AG04450 (cell line): ENCODE data around the gene UBE2E2. TPM values are rescaled to one million over a fixed set of nuclear protein-coding genes. Genes with fewer than 3 reads are reported as not detected.

Source experiments
- CTCF ChIA-PET: fragments of 300-600, 350-600 bp; formaldehyde crosslinking; extraction: SDS; loops from one replicate; lab custom pipeline; 2022; ENCODE audit warnings: antibody characterized with exemption, inconsistent platforms; lab: Charles Lee
- POLR2A ChIA-PET: fragments of 350-600 bp; formaldehyde crosslinking; extraction: SDS; loops from one replicate; lab custom pipeline; 2021; ENCODE audit warnings: antibody characterized with exemption, inconsistent platforms; lab: Yijun Ruan, JAX
- DNase-seq: peaks from one replicate; pipeline ENCODE4 v3.0.0-alpha.2; 2011; ENCODE audit warnings: low read depth, low spot score
- H3K27ac ChIP-seq: one replicate; pipeline ENCODE4 v1.5.1; 2012; ENCODE audit warnings: low read depth, low read length, control low read depth
- H3K27me3 ChIP-seq: one replicate; pipeline ENCODE4 v1.6.0; 2012; ENCODE audit warnings: low read length; ENCODE audit not compliant: control insufficient read depth, insufficient read depth
- H3K4me3 ChIP-seq: 2 replicates; pipeline ENCODE4 v1.5.1; 2011; ENCODE audit warnings: mild to moderate bottlenecking, low read depth, low read length, control low read depth
- H3K9me3 ChIP-seq: 2 replicates; pipeline ENCODE4 v1.5.1; 2012; ENCODE audit warnings: low read length; ENCODE audit not compliant: control insufficient read depth, insufficient read depth
- polyA plus RNA-seq: library from polyadenylated mRNA; depleted of rRNA; stranded (reverse); fragments of >200 nt; gene quantifications from 2 replicates; pipeline ENCODE4 v1.2.3, GENCODE V29; 2011
- TF ChIP-seq, protein P1 (sequence below): IDR thresholded peaks from 2 replicates; pipeline ENCODE4 v1.5.1; 2011; ENCODE audit warnings: low read depth, low read length, control low read depth, inconsistent platforms

The UBE2E2 gene
- polyA plus RNA-seq, 1 experiment, result 43.2 TPM

DNA sequence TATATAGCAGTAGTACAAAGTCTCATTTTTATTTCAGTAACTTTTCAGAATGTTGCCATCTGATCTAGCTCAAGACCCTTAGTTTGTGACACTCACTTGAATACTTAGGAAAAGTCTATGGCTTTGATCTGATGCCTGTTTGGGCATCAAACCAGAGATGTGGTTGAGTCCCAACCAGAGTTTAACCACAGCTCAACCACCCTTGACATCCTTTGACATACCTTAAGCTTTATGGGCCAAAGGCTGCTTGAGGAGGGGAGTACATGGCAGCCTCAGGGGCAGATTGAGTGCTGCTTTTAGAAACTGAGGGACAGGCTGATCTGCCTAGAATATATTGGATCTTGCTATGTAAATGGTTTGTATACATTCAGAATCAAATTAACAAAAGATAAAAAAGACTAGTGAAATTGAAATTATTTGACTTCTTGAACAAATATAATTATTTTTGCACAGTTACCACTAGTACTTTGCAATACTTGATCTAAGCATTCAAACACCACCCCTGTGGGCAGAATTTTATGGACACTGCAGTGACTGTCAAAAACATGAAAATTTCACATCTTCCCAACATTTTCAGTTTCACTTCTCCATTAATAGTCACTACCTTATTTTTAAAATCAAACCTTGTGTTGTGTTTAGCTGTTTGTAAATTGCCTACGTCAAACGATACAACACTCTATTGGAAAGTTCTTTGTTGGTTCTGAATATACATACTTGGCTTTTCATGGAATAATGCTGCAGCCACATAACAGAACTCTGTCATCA lies 199.8 kb downstream of the UBE2E2 start:
- ChIA-PET CTCF (no interaction called here), POLR2A (no interaction called here)
- Histone ChIP-seq H3K27me3 (no peaks in the 10 kb centered on the region), H3K27ac (no peak overlapping the region), H3K9me3 (no peaks in the 10 kb centered on the region), H3K4me3 (no peak overlapping the region)
- TF ChIP-seq, protein P1, sequence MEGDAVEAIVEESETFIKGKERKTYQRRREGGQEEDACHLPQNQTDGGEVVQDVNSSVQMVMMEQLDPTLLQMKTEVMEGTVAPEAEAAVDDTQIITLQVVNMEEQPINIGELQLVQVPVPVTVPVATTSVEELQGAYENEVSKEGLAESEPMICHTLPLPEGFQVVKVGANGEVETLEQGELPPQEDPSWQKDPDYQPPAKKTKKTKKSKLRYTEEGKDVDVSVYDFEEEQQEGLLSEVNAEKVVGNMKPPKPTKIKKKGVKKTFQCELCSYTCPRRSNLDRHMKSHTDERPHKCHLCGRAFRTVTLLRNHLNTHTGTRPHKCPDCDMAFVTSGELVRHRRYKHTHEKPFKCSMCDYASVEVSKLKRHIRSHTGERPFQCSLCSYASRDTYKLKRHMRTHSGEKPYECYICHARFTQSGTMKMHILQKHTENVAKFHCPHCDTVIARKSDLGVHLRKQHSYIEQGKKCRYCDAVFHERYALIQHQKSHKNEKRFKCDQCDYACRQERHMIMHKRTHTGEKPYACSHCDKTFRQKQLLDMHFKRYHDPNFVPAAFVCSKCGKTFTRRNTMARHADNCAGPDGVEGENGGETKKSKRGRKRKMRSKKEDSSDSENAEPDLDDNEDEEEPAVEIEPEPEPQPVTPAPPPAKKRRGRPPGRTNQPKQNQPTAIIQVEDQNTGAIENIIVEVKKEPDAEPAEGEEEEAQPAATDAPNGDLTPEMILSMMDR, result no peak
- DNase-seq, result no peak

DNA sequence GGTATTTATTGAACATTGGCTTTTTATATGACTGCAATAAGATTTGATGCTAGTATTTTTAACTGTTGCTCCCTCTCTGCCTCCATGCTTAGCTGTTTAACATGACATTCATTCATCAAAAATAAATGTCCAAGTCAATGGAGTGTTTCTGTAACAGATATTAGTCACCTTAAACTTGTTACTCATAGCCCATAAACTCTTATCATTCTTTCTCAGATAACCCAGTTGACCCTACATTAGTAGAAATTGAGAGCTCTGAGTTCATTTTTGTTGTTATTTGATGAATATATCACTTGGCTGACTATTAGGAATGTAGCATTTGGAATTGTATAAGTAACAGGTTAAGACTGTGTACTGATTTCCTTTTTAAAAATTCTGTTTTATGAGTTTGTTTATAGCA lies 201.1 kb downstream of the UBE2E2 start:
- CTCF ChIA-PET, result no interaction called here
- POLR2A ChIA-PET, result no interaction called here
- TF ChIP-seq, protein P1, result no peak
- no peaks in the 10 kb centered on the region for H3K9me3 ChIP-seq
- no peak overlapping the region for H3K4me3 ChIP-seq
- no peak for DNase-seq
- H3K27ac ChIP-seq, result no peak overlapping the region
- no peaks in the 10 kb centered on the region for H3K27me3 ChIP-seq

DNA sequence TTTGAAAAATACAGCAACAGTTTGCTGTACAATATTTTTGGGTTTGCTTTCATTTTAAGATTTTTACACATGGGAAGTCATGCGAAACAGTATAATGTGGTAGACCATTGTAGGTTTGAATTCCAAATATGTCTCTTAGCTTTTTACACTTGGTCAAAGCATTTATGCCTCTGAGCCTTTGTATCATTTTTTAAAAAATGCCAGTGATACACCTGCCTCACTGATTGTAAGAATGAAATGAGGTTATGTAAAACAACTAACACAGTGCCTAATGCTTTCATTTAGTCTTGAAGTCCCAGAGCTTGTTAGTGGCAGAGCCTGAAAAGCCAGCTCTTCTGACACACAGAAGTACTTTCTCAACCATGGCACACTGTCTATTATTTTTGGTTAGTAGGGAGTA lies 202.0 kb downstream of the UBE2E2 start:
- H3K9me3 ChIP-seq, result no peaks in the 10 kb centered on the region
- no peak for DNase-seq
- POLR2A ChIA-PET, result no interaction called here
- TF ChIP-seq, protein P1, result no peak
- H3K27me3 ChIP-seq, result no peaks in the 10 kb centered on the region
- H3K27ac ChIP-seq, result no peak overlapping the region
- no peak overlapping the region for H3K4me3 ChIP-seq
- CTCF ChIA-PET, result no interaction called here

DNA sequence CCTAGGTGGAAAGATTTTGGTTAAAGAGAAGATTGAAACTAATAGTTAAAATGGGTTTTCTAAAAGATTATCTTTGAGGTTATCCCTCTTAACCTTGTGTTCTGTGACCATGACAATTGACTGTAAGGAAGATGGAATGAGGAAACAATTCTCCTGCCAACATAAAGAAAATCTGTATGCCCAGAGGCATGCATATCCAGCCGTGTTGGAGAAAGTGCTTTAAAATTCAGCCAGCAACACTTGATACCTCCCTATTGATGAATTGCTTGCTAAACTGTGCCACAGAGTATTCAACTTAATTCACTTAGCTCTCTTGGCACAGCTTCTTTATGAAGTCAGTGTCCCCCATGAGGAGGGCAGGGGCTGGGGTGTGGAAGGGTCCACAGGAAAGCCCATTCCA lies 203.5 kb downstream of the UBE2E2 start:
- ChIA-PET CTCF (no interaction called here), POLR2A (no interaction called here)
- DNase-seq, result no peak
- H3K27me3 ChIP-seq, result no peaks in the 10 kb centered on the region
- no peaks in the 10 kb centered on the region for H3K9me3 ChIP-seq
- TF ChIP-seq, protein P1, result no peak
- no peak overlapping the region for H3K27ac ChIP-seq
- H3K4me3 ChIP-seq, result no peak overlapping the region

DNA sequence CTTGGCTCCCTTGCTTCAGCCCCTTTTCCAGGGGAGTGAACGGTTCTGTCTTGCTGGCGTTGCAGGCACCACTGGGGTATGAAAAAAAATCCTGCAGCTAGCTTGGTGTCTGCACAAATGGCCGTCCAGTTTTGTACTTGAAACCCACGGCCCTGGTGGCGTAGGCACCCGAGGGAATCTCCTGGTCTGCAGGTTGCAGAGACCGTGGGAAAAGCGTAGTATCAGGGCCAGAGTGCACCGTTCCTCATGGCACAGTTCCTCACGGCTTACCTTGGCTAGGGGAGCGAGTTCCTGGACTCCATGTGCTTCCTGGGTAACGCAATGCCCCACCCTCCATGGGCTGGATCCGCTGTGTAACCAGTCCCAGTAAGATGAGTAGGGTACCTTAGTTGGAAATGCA lies 214.9 kb downstream of the UBE2E2 start:
- TF ChIP-seq, protein P1, result no peak
- no peak overlapping the region for H3K4me3 ChIP-seq
- CTCF ChIA-PET, result no interaction called here
- no peak for DNase-seq
- H3K27me3 ChIP-seq, result no peaks in the 10 kb centered on the region
- H3K9me3 ChIP-seq, result no peaks in the 10 kb centered on the region
- no peak overlapping the region for H3K27ac ChIP-seq
- POLR2A ChIA-PET, result no interaction called here
